Type B pancreatic cell (in vitro differentiated cells): Measurements from ENCODE around the gene ERC2. TPM values are rescaled to one million over a fixed set of nuclear protein-coding genes. Genes with fewer than 3 reads are reported as not detected.
A peak's percentile ranks its signal among the peaks of the same experiment; 100 is the strongest.

Experiments used
- DNase-seq: peaks from one replicate; pipeline ENCODE4 v3.0.0; 2021; ENCODE audit warnings: mixed read lengths; ENCODE audit not compliant: unreplicated experiment; ENCODE audit errors: extremely low spot score
- H3K27ac Mint-ChIP-seq: 2 replicates; pipeline ENCODE4 v1.8.0; 2021; ENCODE audit warnings: mild to moderate bottlenecking, mixed read lengths
- H3K27me3 Mint-ChIP-seq: 2 replicates; pipeline ENCODE4 v1.8.0; 2021; ENCODE audit warnings: mixed read lengths
- H3K36me3 Mint-ChIP-seq: 2 replicates; pipeline ENCODE4 v1.8.0; 2021; ENCODE audit warnings: mixed read lengths
- H3K4me1 Mint-ChIP-seq: one replicate; pipeline ENCODE4 v1.8.0; 2021; ENCODE audit warnings: mixed read lengths; ENCODE audit not compliant: unreplicated experiment
- H3K4me3 Mint-ChIP-seq: 2 replicates; pipeline ENCODE4 v1.8.0; 2021; ENCODE audit warnings: mild to moderate bottlenecking, mixed read lengths
- H3K9me3 Mint-ChIP-seq: 2 replicates; pipeline ENCODE4 v1.8.0; 2021; ENCODE audit warnings: mixed read lengths
- total RNA-seq: library from RNA; stranded (reverse); gene quantifications from 2 replicates; pipeline ENCODE4 v1.2.1, GENCODE V29; 2021; ENCODE audit warnings: low replicate concordance
- TF ChIP-seq, protein P1 (sequence below): fragments of 200-600 bp; sonication (generic); conservative IDR thresholded peaks from 2 replicates; pipeline ENCODE4 v1.5.0; 2021; ENCODE audit warnings: antibody characterized with exemption, mild to moderate bottlenecking

Gene ERC2
- total RNA-seq, 1 donor from 2014 or later = 6.1 TPM

DNA sequence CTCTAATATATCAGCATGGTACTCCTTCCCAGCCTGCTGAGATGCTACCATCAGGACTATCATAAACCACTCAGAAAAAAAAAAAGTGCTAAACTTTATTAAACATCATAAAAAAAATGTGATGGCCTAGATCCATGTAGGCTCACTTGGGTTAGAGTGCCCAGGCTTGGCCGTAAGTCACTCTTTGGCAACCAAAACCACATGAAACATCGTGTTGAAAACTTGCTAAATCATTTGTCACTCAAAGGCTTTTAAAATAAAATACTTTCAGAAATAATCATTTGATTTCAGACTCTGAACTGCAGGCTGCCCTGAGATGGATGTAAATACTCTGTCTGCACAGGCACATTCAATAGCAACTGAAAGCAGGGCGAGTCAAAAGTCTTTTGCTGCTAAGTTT, 902.7 kb downstream of the ERC2 start:
- Mint-ChIP-seq H3K27ac (no peak overlapping the region), H3K27me3 (peaks cover 4% of the 10 kb centered on the region), H3K9me3 (peaks cover 6% of the 10 kb centered on the region), H3K4me3 (no peak overlapping the region), H3K4me1 (peaks cover 42% of the 10 kb centered on the region), H3K36me3 (no peaks in the 10 kb centered on the region)
- no peak for DNase-seq
- TF ChIP-seq, protein P1, sequence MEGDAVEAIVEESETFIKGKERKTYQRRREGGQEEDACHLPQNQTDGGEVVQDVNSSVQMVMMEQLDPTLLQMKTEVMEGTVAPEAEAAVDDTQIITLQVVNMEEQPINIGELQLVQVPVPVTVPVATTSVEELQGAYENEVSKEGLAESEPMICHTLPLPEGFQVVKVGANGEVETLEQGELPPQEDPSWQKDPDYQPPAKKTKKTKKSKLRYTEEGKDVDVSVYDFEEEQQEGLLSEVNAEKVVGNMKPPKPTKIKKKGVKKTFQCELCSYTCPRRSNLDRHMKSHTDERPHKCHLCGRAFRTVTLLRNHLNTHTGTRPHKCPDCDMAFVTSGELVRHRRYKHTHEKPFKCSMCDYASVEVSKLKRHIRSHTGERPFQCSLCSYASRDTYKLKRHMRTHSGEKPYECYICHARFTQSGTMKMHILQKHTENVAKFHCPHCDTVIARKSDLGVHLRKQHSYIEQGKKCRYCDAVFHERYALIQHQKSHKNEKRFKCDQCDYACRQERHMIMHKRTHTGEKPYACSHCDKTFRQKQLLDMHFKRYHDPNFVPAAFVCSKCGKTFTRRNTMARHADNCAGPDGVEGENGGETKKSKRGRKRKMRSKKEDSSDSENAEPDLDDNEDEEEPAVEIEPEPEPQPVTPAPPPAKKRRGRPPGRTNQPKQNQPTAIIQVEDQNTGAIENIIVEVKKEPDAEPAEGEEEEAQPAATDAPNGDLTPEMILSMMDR = no peak

DNA sequence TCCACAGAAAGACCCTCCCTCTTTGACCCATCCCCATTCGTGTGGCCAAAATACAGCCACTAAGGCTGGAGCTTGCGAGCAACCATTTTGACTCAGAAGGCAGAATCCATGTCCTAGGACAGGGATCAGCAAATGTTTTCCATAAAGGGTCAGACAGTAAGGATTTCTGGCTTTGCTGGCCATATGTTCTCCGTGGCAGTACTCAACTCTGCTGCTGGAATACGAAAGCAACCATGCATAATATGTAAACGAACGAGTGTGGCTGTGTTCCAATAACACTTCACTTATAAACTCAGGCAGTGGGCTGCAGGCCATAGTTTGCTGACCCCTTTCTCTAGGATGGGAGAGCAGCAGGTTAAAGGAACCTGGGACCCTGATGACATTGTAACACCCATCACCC, 903.5 kb downstream of the ERC2 start:
- H3K27ac Mint-ChIP-seq = no peak overlapping the region
- no peak for DNase-seq
- H3K36me3 Mint-ChIP-seq = no peaks in the 10 kb centered on the region
- peaks cover 36% of the 10 kb centered on the region for H3K4me1 Mint-ChIP-seq
- peaks cover 4% of the 10 kb centered on the region for H3K27me3 Mint-ChIP-seq
- no peak overlapping the region for H3K4me3 Mint-ChIP-seq
- peaks cover 6% of the 10 kb centered on the region for H3K9me3 Mint-ChIP-seq
- TF ChIP-seq, protein P1 = no peak

DNA sequence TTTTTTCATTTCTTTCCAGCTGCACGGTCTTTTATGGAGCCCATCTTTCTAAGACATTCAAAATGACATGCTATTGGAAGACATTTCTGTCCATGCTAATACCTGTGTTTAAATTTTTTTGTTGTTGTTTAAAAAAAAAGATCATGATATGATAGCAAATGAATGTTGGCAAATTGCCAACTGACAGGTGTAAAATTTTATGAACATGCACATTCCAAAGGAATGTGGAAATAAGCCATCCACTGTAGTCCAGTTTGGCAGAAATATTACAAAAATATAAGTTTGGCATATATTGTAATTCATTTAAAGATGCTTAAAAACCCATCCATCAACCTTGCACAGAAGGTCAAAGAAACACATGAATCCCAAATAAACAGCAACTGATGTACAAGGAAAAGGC, 905.6 kb downstream of the ERC2 start:
- peaks cover 35% of the 10 kb centered on the region for H3K4me1 Mint-ChIP-seq
- TF ChIP-seq, protein P1 = no peak
- no peak for DNase-seq
- H3K27me3 Mint-ChIP-seq = peaks cover 4% of the 10 kb centered on the region
- H3K4me3 Mint-ChIP-seq = no peak overlapping the region
- H3K27ac Mint-ChIP-seq = peak overlapping the region; percentile 11
- no peaks in the 10 kb centered on the region for H3K36me3 Mint-ChIP-seq
- H3K9me3 Mint-ChIP-seq = no peaks in the 10 kb centered on the region

DNA sequence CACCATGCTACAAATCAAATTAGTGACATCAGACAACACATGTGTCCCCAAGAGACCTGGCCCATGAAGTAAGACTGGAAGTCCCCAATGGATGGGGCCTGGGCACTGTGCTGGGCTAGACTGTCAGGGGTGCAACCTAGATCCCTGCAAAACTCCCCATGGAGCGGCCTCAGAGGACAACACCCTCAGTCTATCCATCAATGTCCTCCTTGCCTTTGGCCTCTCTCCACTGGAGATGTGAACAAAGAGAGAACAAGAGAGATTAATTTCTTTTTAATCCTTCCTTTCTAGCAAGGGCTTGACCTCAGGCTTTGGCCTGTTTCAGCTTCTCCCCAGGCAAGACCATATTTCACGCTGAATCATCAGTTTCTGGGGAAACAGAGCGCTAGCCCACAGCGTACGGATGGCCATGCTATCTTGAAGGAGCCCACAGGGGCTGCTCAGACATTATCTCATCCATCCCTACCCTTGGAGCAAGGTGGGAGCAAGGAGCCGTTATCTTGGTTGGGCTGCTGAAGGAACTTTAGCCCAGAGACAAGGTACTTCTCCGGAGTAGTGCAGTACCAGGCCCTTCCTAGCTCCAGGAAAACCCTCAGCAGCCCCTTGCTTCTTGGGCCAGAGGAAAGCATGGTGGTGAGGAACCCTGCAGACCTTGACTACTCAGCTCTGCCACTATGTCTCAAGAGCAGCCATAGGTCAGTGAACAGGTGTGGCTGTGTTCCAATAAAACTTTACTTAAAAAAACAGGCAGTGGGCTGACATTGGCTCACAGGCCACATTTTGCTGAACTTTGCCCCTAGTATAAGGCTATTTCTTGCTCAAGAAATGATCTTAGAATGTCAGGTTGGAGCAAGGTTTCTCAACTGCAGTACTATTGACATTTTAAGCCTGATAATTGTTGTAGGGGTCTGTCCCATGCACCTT, 908.5 kb downstream of the ERC2 start:
- DNase-seq = no peak
- H3K4me3 Mint-ChIP-seq = no peak overlapping the region
- H3K27me3 Mint-ChIP-seq = peaks cover 4% of the 10 kb centered on the region
- H3K27ac Mint-ChIP-seq = no peak overlapping the region
- H3K36me3 Mint-ChIP-seq = no peaks in the 10 kb centered on the region
- peaks cover 59% of the 10 kb centered on the region for H3K4me1 Mint-ChIP-seq
- TF ChIP-seq, protein P1 = no peak
- no peaks in the 10 kb centered on the region for H3K9me3 Mint-ChIP-seq

DNA sequence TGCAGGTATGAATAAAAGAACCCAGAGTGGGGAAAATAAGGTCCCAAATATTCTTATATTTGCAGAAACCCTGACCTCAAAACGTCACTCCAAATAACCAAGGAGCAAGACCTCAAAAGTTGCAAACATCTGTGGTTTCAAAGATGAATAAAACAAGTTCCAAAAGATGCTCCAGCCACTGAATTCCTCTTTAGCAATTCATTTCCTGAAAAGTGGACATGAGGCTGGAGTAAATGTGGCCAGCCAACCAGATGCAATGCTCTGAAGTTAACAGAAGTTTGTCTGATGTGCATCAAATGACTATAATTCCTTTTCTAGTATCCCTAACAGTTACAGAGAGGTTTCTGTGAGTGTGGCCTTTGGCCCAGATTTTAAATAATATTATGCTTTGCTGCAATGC, 910.0 kb downstream of the ERC2 start:
- H3K4me3 Mint-ChIP-seq = no peak overlapping the region
- TF ChIP-seq, protein P1 = no peak
- no peaks in the 10 kb centered on the region for H3K9me3 Mint-ChIP-seq
- H3K4me1 Mint-ChIP-seq = peaks cover 49% of the 10 kb centered on the region
- DNase-seq = no peak
- no peaks in the 10 kb centered on the region for H3K36me3 Mint-ChIP-seq
- H3K27me3 Mint-ChIP-seq = no peaks in the 10 kb centered on the region
- no peak overlapping the region for H3K27ac Mint-ChIP-seq
